Gastrocnemius medialis (tissue), 4 donors: Measurements from ENCODE around the gene TMEM106A.

ENCODE experiments used
- POLR2A ChIP-seq, 2 donors: fragments of 450-650 bp; IDR thresholded peaks; one replicate each; pipeline ENCODE4 v1.6.1; 2017; ENCODE audit warnings: antibody characterized with exemption in 2 of 2, mild to moderate bottlenecking in 2 of 2, moderate library complexity in 2 of 2
- TF ChIP-seq, protein P1 (sequence below), 5 experiments: fragments of 450-650 bp in 3 of 5; fragments of 200-600 bp in 2 of 5; sonication (generic) in 2 of 5; IDR thresholded peaks in 4 of 5; conservative IDR thresholded peaks in 1 of 5; 1 replicate in 4 of 5; 2 replicates in 1 of 5; pipeline ENCODE4 v1.5.1; 2016 to 2019; ENCODE audit warnings: antibody characterized with exemption in 5 of 5, mild to moderate bottlenecking in 3 of 5, moderate library complexity in 3 of 5

DNA sequence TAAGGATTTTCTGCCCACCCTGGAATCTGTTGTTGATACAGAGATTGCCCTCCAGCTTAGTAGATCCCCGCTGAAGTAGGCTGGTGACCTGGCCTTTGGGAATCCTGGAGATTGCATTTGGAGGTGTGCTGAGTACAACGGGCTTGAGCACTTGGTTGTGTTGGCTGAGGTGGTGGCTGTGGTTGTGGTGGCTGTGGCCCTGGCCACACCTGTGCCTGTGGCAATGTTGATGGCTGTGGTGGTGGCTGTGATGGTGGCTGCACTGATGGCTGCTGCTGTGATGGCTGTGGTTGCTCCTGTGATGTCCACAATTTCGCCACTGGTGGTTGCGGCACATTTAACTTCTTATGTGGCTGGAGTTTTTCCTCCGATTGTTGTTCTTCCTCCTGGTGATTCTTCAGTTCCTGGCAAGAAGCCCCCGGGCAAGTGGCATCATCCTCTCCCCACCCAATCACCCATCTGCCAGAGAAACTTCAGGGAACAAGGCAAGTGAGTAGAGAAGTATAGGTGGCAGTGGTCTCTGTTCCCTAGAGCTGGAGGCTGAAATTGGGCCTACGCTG lies 12.6 kb downstream of the TMEM106A start:
- TF ChIP-seq, protein P1, sequence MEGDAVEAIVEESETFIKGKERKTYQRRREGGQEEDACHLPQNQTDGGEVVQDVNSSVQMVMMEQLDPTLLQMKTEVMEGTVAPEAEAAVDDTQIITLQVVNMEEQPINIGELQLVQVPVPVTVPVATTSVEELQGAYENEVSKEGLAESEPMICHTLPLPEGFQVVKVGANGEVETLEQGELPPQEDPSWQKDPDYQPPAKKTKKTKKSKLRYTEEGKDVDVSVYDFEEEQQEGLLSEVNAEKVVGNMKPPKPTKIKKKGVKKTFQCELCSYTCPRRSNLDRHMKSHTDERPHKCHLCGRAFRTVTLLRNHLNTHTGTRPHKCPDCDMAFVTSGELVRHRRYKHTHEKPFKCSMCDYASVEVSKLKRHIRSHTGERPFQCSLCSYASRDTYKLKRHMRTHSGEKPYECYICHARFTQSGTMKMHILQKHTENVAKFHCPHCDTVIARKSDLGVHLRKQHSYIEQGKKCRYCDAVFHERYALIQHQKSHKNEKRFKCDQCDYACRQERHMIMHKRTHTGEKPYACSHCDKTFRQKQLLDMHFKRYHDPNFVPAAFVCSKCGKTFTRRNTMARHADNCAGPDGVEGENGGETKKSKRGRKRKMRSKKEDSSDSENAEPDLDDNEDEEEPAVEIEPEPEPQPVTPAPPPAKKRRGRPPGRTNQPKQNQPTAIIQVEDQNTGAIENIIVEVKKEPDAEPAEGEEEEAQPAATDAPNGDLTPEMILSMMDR (IDR thresholded peaks at IDR 0.05 in 4 of 5, conservative IDR thresholded peaks at IDR 0.05 in 1 of 5): no peak
- TF ChIP-seq POLR2A (IDR thresholded peaks at IDR 0.05): no peak
